Suprapubic skin (tissue), 3 donors: ENCODE data around the gene TAGLN3.

Source experiments
- EP300 ChIP-seq: sonication (generic); formaldehyde crosslinking; IDR thresholded peaks from one replicate; pipeline ENCODE4 v1.6.1; 2017; ENCODE audit warnings: antibody characterized with exemption
- TF ChIP-seq, protein P1 (sequence below), 2 donors: fragments of 200-600 bp in 1 of 2; fragments of 450-650 bp in 1 of 2; sonication (generic) in 1 of 2; IDR thresholded peaks; one replicate each; pipeline ENCODE4 v1.5.1; 2016 to 2019; ENCODE audit warnings: antibody characterized with exemption in 2 of 2, mild to moderate bottlenecking in 1 of 2, moderate library complexity in 1 of 2

- TF ChIP-seq, protein P1, sequence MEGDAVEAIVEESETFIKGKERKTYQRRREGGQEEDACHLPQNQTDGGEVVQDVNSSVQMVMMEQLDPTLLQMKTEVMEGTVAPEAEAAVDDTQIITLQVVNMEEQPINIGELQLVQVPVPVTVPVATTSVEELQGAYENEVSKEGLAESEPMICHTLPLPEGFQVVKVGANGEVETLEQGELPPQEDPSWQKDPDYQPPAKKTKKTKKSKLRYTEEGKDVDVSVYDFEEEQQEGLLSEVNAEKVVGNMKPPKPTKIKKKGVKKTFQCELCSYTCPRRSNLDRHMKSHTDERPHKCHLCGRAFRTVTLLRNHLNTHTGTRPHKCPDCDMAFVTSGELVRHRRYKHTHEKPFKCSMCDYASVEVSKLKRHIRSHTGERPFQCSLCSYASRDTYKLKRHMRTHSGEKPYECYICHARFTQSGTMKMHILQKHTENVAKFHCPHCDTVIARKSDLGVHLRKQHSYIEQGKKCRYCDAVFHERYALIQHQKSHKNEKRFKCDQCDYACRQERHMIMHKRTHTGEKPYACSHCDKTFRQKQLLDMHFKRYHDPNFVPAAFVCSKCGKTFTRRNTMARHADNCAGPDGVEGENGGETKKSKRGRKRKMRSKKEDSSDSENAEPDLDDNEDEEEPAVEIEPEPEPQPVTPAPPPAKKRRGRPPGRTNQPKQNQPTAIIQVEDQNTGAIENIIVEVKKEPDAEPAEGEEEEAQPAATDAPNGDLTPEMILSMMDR (IDR thresholded peaks at IDR 0.05), result no peak
- no peak for TF ChIP-seq EP300
These were observed 5.5 kb downstream of the TAGLN3 start for GRCh38 chr3:112004187-112004586.
